Head of caudate nucleus (tissue), 42 donors: ENCODE results near the gene POFUT2.
"Not testable (repeated sequence)": the region's sequence is repeated elsewhere in the genome, so short reads cannot be mapped to it uniquely, and the experiment has no call there.

Experiments used
- DNase-seq, 42 donors: peaks; one replicate each; pipeline versions ENCODE4 v3.0.0 to v3.0.0-alpha.2; 2020 to 2021; ENCODE audit warnings: mixed read lengths in 7 of 42
- intact Hi-C: fragments of 100-400 bp; cut with DNase I; formaldehyde crosslinking; loops from one replicate; pipeline ENCODE4 v1.15.0; 2022

POFUT2 gene

GRCh38 chr21:45316871-45317397, 29.2 kb upstream of the POFUT2 start:
- peak in 1 of 42 donors; percentile 16 for DNase-seq
- intact Hi-C loops: no loop called here

DNA sequence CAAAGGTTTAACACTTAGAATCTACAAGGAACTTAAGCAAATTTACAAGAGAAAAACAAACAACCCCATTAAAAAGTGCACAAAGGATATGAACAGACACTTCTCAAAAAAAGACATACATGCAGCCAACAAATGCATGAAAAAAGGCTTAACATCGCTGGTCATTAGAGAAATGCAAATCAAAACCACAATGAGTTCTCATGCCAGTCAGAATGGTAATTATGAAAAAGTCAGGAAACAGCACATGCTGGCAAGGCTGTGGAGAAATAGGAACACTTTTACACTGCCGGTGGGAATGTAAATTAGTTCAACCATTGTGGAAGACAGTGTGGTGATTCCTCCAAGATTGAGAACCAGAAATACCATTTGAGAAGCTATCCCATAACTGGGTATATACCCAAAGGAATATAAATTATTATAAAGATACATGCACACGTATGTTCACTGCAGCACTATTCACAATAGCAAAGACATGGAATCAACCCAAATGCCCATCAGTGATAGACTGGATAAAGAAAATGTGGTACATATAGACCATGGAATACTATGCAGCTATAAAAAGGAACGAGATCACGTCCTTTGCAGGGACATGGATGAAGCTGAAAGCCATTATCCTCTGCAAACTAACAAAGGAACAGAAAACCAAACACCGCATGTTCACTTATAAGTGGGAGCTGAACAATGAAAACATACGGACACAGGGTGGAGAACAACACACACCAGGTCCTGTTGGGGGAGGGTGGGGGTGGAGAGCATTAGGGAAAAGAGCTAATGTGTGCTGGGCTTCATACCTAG, 28.2 kb upstream of the POFUT2 start:
- intact Hi-C loops, DNase-seq: not testable (repeated sequence)

GRCh38 chr21:45313682-45314081, 26.0 kb upstream of the POFUT2 start:
- intact Hi-C loops: no loop called here
- DNase-seq: no peak

DNA sequence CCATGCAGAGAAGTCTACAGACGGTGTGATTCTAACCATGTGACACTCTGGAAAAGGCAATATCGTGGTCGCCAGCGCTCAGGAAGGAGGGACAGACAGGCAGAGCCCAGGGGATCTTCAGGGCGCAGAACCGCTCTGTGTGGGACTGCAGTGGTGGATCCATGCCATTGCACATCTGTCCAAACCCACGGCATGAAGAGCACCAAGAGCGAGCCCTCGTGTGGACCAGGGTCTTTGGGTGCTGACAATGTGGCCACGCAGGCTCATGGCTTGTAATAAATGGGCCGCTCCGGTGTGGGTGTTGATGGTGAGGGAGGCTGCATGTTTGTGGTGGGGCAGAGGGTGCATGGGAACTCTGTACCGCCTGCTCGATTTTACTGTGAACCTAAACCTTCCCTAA, 25.3 kb upstream of the POFUT2 start:
- intact Hi-C loops: no loop called here
- DNase-seq: no peak

DNA sequence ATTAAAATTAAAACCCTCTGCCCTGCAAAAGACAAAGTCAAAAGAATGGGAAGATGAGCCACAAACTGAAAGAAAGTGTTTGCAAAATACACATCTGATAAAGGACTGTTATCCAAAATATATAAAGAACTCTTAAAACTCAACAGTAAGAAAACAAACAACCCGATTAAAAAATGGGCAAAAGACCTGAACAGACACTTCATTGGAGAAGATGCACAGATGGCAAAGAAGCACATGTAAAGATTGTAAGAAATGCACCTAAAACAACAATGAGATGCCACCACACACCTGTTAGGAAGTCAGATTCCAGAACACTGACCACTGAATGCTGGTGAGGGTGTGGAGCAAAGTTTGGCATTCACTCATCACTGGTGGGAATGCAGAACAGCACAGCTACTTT, 24.6 kb upstream of the POFUT2 start:
- intact Hi-C loops: no loop called here
- DNase-seq: no peak

GRCh38 chr21:45310459-45310858, 22.8 kb upstream of the POFUT2 start:
- DNase-seq: peak in 2 of 42 donors; percentile 11 to 29
- intact Hi-C loops: no loop called here

DNA sequence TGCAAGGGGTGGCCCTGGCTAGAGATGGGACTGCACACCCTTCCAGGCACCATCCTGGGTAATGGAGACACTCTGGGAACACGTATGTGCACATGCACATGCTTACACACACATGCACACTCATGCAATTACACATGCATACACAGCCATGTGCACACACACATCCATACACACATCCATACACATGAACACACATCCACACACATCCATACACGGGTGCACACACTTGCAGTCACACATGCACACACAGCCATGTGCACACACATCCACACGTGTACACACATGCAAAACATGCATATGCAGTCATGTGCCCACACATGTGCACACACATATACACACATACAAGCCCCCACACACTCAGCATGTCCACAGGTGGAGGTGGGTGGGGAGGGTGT, 22.3 kb upstream of the POFUT2 start:
- DNase-seq: no peak
- intact Hi-C loops: no loop called here

GRCh38 chr21:45309069-45309986, 21.6 kb upstream of the POFUT2 start:
- intact Hi-C loops: no loop called here
- DNase-seq: peak in 31 of 42 donors; percentile 25 to 83 (median 58)

DNA sequence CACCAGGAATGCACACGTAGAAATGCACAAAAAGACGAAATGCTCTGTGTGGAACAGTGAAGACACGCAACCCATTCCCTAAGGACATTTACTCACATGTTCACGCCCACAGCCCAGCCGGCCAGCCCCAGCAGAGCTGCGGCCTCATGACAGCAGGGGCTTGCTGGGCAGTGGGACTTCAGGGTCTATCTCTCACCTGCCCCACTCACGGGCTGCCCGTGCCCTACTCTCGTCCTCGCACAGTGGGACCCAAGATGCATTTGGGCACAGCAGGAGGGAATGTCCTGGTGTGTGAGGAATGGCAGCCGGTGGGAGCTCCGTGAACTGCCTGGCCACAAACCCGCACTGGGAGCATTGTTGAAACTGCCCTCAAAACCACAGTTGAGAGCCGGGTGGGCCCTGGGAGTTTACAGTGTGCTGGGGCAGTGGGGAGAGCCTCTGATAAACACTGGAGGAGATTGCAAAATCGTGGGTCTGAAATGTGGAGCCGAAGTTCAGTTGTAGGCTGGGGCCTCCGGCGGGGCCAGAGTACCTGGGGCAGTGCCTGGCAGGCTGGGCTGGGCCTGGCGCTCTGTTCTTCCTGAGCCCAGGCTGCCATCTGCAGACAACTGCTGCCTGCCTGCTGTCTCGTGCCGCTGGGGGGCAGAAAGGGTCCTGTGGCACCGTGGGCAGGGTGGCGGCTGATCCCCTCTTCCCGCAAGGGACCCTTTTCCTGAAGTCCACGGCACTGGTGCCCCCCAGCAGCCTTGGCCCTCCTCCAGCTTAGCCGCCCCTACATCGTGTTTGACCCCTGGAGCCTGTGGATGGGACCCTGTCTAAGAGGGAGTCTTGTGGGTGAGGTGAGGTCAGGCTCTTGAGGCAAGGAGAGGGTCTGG, 20.7 kb upstream of the POFUT2 start:
- DNase-seq: peak in 3 of 42 donors; percentile 5 to 32 (median 16)
- intact Hi-C loops: no loop called here

GRCh38 chr21:45307597-45308158, 20.0 kb upstream of the POFUT2 start:
- DNase-seq, intact Hi-C loops: not testable (repeated sequence)

DNA sequence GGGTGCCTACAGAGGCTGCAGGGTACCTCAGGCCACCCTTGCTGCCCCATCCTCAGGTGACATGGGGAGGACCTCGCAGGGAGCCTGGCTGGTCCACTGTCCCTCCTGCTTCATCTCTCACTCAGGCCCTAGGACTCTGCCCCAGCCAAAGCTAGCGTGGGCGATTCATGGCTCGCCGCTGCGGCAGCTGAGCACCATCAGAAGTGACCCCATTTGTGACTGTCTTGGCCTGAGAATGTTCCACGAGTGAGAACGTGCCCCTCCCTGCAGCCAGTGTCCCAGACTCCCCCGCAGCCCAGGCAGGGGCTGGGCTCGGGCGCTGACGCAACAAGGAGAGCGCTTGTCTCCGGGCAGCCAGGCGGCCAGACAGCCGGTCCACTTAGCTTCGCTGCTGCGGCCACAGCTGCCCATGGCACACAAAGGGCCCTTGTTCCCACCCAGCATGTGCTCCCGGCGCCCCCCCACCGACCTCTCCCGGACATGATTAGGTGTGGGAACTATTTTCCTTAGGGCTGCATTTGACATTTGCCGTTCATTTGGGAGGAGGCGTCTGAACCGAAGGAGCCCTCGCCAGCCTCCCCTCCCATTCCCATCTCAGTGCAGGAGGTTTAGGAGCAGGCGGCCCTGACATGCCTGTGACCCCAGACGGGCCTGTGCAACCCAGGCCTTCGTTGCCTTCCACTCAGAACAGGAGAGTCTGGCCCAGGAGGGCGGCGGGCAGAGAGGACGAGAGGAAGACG, 19.3 kb upstream of the POFUT2 start:
- intact Hi-C loops: no loop called here
- DNase-seq: peak; percentile 86 to 97 (median 93)

DNA sequence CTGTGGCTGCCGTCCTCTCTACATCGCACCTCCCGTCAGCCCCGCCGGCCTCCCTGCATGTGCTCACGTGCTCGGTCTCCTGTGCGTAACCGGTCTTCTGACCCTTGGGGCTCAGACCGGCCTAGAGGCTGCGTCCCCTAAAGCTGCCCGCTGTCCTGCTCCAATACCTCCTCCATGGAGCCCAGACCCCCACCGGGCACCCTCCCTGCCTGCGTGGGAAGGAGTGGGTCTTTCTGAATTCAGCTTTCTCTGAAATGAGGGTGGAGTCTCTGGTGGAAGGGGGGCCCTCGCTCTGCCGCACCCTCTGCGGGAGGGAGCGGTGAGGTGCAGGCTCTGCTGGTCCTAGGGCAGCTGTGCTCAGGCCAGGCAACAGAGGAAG, 18.7 kb upstream of the POFUT2 start:
- DNase-seq: peak in 3 of 42 donors; percentile 6 to 30 (median 26)

GRCh38 chr21:45305836-45306235, 18.1 kb upstream of the POFUT2 start:
- DNase-seq: peak in 3 of 42 donors; percentile 3 to 15 (median 12)
- intact Hi-C loops: no loop called here

More for the DNA sequence above, 18.7 kb upstream of the POFUT2 start:
- intact Hi-C loops: no loop called here

- intact Hi-C loops: no loop called here
- DNase-seq: peak in 5 of 42 donors; percentile 3 to 28 (median 7)
Measured at GRCh38 chr21:45304945-45305344, 17.2 kb upstream of the POFUT2 start.

DNA sequence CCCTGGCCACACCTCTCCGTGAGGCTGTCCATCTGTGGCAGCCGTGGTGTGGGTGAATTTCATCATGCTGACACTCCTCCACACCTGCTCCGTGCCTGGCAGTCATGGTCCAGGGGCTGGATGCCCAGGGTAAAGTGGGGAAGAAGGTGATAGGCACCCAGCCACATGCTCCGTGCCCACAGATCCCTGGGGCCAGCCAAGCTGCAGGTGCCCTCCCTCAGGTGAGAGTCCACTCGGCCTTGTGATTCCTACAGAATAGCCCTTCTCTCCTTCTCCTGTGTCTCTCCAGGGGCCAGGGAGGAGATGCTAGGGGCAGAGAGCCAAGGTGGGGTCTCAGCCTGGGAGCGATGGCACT, 16.8 kb upstream of the POFUT2 start:
- intact Hi-C loops: no loop called here
- DNase-seq: peak in 4 of 42 donors; percentile 4 to 24 (median 14)

- peak in 4 of 42 donors; percentile 6 to 25 (median 10) for DNase-seq
- intact Hi-C loops: no loop called here
Measured at GRCh38 chr21:45303751-45304475, 16.2 kb upstream of the POFUT2 start.

GRCh38 chr21:45303091-45303615, 15.5 kb upstream of the POFUT2 start:
- intact Hi-C loops: no loop called here
- DNase-seq: peak in 3 of 42 donors; percentile 2 to 25 (median 25)
